ENCODE measurements around the gene HAGHL.
"Not testable (repeated sequence)": the region's sequence is repeated elsewhere in the genome, so short reads cannot be mapped to it uniquely, and the experiment has no call there.

Gene HAGHL

DNA sequence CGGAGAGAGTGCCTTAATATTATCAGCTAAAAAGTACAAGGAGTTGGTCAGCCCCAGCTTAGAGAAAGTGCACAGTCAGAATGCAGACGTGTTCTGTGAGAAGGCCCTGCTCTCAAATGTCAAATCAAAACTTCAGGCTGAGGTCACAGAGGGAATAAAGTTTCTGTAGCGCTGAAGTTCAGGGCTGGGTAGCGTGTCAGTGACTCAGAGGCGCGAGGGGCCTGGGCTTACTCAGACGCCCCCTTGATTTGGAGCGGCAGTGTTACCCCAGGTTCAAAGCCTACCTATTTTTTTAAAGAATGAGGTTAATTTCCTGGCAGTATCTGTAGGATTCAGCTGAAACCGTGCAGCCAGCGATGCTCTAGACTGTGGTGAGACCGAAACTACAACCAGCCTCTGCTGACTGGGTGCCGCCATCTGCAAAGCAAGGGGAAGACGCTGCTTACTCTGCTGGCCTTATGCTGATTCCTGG is 9.1 kb downstream of the HAGHL start:
- DNase-seq: no peak

DNA sequence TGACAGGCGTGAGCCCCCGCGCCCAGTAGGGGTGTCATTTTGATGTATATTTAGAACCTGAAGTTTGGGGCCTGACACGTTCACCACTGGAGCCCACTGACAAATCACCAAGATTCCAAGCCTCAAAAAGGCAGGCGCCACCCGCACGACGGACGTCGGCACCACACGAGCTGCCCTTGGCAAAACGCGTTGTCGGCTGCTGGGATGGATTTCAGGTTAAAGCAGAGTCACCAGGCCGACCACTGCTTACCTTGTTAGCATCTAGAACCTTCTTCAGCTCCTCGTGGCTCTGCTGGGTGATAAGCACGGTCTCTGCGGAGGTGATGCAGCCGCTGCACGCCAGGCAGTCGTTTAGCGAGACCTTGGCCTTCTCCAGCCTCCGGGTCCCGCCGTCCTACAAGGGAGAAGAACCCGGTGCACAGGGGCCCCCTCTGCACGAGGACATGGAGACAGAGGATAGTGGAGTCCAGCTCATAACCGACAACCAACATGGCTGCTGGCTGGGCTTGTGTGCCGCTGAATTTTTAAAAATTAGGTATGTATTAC is 10.1 kb downstream of the HAGHL start:
- DNase-seq: no peak

DNA sequence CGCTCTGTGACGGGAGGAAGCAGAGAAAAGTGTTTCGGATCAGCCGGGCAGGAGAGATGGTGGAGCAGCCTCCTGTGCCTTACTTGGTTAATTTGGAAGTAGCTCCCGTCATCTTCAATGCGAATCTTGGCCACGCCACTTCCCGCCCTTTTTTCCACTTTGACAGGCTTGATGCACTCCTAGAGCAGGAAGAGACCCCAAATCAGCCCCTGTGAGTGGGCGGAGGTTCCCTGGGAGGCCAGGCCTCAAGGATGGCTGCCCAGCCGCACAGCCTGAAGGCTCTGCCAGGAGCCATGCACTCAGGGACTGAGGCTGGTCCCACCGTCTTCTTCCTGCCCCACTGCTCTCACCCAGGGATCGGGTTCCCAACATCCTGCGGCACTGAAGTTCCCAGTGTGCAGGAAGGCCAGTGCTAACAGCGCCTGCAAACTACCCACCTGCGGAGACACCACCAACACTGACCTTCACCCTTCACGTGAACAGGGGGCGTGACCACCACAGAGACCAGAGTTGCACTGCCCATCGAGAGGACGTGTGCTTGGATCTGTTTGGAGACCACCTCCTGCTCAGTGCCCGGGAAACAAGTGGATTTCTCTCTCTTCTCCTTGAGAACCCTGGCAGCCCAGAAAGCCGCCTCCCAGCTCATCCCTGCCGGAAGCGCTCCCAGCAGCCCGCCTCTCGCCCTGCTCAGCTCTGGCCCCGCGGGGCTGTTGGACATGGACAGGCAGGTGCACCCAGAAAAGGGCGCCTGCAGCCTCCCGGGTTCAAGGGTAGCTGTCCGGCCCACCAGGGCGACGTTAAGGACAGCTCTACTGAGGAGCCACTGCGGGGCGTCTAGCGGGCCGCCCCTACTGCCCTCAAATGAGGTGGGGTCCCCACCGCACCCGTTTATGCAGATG is 12.9 kb downstream of the HAGHL start:
- no peak for DNase-seq

DNA sequence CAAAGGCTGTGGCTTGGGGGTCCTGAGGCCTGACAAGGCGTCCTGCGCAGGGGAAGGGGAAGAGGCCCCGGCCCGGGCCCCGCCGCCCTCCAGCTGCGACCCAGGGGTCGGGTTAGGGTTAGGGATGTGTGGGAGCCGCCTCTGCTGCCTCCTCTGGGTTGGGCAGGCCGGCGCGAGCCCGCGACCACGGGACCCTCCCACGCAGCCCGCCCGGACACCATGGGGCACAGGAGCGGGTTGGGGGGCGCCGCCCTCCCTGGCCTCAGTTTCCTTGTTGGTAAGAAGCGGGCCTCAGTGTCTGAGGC is 13.5 kb downstream of the HAGHL start:
- DNase-seq: no peak

DNA sequence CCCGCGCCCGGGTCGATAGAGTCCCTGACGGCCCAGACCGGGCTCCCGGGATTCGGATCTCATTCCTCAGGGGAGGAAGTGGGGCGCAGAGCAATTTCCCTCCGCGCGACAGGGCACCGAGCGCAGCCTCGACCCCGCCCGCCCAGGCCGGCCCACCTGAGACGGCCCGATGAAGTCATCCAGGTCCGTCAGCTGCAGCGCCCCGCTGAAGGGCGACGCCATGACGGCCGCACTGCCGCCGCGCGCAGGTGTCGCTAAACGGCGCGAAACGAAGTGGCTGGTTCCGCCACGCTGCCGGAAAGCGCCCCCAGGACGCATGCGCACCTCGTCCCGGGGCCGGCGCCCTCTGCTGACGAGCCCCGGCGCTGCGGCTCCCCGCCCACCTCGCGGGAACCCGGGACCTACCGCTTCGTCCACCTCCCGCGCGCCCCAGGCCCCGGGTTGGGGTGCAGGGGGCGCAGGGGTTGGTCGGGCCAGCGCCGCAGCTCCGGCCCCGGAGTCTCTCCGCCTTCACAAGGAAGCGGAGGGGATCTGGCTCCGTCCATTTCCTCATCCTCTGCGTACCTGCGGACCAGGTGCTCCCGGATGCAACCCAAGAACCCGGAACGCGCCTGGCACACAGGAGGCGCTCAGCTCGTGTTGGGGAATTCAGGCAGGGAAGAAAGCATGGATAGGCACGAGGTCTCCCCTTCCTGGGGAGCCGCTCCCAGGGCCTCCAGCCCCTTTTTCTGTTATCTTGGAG is 14.0 kb downstream of the HAGHL start, which contains the start of gene CIAO3:
TSS of gene CIAO3 (minus strand) at position 234 of the 742 bp plus-strand sequence. CDS start at position 222, 12 bp downstream.
- DNase-seq: peak; percentile 89 to 92

DNA sequence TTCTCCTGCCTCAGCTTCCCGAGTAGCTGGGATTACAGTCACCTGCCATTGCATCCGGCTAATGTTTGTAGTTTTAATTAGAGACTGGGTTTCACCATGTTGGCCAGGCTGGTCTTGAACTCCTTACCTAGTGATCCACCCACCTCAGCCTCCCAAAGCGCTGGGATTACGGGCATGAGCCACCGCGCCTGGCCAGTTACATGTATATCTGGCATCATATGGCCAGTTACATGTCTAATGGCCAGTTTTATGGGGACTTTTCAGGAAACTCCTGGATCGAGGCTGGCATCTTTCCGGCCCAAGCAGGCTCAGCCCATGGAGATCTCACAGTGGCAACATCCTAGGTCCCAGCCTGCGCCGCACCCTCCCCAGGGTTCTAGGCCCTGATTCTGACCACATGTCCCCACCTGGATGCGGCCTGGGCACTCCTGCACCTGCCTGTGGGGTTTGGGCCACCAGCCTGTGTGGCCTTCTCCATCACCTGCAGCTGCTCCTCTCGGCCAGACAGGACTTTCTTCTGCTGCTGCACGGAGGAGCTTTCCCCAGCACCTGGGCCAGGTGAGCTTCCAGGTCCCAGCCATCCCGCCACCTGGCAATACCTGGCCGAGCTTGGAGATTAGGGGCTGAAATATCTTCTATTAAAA is 15.2 kb downstream of the HAGHL start:
- no peak for DNase-seq

DNA sequence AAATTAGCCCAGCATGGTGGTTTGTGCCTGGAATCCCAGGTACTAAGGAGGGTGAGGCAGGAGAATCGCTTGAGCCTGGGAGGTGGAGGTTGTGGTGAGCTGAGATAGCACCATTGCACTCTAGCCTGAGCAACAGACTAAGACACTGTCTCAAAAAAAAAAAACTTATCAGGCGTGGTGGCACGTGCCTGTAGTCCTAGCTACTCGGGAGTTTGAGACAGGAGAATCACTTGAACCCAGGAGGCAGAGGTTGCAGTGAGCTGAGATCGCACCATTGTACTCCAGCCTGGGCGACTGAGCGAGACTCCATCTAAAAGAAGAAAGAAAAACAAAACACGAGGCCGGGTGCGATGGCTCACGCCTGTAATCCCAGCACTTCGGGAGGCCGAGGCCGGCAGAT is 16.0 kb downstream of the HAGHL start:
- not testable (repeated sequence) for DNase-seq

DNA sequence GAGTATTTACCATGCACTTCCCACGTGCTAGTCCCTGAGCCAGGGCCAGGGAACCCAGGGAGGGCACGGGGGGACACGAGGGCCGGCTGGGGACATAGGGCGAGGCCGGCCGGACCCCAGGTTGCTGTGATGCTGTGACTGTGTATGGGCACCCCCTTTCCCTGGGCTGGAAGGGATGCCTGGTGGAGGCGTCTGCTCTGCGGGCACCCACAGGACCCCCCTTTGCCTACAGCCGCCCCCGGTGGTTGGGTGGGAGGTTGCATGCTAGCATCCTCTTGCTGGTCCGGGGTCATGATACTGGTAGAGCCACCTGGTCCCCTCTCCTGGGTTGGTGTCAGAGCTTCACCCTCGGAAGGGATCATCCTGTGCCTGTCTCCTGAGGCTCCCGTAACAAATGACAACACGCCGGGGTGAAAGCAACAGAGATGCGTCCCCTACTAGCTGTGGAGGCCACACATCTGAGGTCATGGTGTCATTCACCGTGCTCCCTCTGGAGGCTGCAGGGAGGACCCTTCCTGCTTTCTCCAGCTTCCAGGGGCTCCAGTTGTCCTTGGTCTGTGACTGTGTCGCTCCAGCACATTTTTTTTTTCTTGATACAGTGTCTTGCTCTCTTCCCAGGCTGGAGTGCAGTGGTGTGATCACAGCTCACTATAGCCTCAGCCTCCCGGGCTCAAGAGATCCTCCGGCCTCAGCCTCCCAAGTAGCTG is 17.0 kb downstream of the HAGHL start:
- DNase-seq: no peak

DNA sequence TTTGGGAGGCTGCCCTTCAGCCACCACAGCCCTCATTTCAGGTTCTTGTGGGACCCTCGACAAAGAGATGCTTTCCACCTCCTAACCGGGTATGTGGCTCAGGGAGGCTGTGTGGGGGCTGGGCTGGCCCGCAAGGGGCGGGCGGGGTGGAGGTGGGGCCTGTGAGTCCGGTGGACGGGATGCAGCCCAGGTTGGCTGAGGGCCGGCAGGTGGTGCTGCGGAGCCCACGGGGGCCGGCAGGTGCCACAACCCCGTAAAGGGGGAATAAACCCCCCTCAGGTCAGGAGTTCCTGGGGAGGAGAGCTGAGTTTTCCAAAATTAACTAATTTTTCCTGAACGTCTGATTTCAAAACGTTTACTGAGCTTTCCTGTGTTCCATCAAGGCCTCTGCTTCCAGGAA is 18.8 kb downstream of the HAGHL start:
- DNase-seq: no peak

DNA sequence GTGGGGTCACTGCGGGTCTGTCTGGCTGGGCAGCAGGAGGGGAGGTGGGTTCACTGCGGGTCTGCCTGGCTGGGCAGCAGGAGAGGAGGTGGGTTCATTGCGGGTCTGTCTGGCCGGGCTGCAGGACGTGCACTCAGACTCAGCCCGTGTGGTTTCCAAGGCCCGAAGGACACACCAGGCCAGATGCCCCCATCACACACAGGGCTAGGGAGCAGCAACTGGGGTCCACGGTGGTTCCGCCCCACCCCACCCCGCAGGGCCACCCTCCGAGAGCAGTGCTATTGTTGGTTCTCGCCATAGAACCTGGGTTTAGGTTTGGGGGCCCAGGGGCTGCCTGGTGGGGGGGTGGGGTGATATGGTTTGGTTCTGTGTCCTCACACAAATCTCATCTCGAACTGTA is 19.7 kb downstream of the HAGHL start:
- DNase-seq: no peak

DNA sequence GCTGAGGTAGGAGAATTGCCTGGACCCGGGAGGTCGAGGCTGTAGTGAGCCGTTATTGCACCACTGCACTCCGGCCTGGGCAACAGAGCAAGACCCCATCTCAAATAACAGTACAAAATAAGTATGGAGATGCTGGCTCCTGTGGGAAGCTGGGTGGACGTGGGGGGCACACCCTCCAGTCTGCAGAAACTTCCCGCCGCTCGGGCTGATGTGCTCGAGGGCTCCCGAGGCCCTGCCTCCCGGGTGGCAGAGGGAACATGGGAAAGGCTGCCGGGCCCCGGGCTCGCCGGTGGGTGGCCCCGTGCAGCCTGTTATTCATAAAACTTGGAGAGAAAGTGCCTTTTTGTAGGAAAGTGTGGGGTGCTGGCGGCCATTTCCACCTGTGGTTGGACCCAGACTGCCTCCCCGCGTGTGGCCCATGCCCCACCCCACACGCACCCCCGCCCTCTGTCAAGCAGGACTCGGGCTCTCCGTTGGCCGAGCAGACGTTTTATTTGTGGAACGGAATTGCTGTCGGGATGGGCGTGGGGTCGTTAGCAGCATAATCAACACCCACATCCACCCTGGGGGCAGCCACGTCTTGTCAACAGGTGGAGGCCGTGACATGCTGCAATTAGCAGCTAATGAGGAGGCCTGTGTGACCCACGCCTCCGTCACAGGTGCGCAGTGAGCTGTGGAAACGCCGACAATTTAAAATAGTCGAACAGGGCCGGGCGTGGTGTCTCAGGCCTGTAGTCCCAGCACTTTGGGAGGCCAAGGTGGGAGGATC is 21.3 kb downstream of the HAGHL start:
- no peak for DNase-seq

DNA sequence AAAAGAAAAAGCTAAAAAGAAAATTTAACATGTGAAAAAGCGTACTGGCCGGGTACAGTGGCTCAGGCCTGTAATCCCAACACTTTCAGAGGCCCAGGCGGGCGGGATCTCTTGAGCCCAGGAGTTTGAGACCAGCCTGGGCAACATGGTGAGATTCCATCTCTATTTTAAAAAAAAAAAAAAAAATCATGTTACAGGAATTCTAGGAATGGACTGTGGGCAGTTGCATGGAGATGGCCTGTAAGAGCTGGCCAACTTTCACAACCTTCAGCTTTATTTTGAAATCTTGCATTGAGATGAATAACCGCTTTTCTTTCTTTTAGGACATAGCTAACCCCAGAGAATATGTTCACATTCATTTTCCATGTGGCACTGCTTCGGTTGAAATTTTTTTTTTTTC is 22.1 kb downstream of the HAGHL start:
- no peak for DNase-seq

DNA sequence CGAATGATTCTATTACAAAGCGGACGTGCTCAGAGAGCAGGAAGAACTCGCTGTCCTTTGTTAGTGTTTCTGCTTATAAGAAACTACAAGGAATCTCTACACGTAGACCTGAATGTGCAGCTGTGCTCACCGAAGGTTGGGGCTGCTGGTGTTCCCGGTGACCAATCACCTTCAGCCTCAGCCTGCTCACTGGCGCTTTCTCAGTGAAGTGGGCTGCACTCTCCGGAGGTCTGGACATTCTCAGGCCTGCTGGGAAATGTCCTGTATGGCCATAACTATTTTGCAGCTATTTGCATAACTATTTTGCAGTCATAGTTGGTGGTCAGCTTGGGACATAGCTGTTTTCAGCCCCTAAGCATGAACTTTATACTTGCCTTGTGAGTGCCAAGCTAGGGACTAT is 23.6 kb downstream of the HAGHL start:
- DNase-seq: no peak

DNA sequence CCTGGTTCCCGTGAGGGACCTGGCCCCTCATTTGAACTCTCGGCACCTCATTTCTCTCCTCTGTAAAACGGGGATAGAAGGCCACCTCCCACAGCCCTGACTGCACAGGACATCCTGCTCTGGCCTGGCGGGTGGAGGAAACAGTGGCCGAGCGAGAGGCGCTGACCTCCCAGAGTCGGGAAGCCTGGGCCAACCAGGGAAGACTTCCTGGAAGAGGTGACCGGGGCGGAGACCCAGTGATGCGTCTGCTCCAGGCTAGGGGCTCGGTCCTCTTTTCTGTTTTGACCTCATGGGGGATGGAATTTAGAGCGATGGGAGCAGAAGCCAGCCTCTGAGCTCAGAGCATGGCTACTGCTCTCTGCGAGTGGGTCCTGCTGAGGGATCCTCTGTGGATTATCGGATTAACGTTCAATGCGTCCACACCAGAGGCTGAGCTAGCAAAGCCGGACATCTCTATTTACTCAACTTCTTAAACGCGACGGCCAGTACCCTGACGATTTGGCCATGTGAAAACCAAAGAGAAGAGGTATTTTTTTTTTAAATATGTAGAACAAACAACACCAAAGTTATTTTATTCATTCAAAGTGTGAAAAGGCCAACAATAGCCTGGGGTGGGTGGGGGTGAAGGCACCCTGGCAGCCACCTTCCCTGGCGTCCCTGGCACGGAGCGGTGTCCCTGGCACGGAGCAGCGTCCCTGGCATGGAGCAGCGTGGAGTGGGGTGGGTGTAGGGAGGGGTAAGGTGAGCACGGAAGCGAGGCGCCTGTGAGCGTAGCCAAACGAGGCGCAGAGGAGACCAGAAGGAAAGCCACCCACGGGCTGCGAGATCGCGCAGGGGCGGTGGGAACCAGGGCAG is 24.5 kb downstream of the HAGHL start:
- DNase-seq: no peak

DNA sequence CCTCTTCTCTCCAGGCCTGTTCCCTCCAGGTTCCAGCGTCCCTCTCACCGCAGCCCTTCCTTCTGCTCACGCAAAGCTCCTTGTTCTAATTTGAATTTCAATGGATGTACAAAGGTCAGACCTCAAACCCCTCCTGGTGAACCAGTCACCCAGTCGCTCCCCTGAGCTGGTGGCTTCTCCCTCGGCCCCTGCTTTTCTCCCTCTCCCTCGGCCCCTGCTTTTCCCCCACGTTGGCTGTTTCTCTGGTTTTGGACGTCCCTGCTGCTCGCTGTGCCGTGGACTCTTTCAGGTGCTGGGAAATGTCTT is 25.1 kb downstream of the HAGHL start:
- no peak for DNase-seq

DNA sequence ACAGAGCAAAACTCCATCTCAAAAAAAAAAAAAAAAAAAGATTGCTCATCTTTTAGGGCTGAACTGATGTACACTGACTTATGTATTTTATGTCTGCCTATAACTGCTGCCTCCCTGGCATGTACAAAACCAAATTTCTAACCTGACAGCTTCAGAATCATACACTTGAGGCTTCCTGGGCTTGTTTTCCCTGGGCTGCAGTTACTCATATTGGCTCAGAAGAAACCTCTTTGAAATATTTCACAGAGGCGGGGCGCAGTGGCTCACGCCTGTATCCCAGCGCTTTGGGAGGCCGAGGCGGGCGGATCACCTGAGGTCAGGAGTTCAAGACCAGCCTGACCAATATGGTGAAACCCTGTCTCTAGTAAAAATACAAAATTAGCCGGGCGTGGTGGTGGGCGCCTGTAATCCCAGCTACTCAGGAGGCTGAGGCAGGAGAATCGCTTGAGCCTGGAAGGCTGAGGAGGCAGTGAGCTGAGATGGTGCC is 27.3 kb downstream of the HAGHL start:
- DNase-seq: not testable (repeated sequence)

DNA sequence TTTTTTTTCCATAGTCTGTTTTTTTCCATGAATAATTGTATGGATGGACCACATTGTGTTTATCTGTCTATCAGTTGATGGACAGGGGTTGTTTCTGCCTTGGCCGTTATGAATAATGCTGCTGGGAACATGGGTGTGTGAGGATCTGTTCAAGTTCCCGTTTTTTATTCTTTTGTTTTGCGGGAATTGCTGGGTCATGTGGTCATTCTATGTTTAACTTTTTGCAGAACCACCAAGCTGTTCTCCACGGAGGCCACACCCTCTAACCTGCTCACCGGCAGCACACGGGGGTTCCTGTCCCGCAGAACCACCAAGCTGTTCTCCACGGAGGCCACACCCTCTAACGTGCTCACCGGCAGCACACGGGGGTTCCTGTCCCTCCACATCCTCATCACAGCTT is 27.8 kb downstream of the HAGHL start:
- no peak for DNase-seq

DNA sequence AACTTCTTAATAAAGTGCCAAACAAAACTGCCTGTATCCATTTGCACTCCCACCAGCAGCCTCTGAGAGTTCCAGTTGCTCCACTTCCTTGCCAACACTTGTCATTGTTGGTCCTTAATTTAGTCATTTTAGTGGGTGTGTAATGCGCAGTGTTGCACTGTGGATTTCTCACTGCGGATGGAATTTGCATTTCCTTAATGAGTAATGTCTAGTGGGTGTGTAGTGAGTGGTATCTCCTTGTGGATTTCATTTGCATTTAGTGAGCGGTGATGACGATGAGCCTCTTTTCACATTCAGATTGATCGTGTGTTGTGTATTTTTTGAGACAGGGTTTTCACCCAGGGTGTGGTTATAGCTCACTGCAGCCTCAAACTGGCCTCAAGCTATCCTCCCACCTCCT is 29.5 kb downstream of the HAGHL start:
- no peak for DNase-seq

DNA sequence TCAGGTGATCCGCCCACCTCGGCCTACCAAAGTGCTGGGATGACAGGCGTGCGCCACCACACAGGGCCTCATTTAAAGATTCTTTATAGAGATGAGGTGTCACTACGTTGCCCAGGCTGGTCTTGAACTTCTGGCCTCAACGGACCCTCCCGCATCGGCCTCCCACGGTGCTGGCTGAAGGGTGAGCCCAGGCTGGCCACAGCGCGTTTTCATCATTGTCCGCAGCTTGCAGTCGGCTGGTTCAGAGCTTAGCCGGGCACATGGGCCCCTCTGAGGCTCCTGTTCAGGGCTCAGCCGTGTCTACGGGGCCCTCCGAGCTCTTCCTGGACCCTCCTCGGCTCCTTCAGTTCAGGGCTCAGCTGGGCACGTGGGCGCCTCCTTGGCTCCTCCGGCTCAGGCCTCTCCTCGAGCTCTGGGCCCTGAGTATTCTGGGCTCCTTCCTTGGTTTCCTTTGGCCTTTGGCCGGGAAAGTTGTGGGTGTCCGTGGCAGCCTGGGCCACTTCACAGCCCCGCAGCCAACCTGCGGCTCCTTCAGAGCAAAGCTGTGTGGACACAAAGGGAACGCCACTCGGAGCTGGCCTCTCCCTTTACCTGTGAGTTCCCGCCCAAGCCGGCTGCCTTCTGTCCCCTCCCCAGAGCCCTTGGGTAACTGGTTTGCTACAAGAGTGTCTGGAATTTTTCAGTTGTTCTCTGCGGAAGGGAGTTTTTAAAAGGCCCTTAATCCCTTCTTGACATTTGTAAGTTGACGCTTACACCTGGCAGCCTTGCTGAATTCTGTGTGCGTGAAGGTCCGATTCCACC is 32.4 kb downstream of the HAGHL start:
- no peak for DNase-seq

DNA sequence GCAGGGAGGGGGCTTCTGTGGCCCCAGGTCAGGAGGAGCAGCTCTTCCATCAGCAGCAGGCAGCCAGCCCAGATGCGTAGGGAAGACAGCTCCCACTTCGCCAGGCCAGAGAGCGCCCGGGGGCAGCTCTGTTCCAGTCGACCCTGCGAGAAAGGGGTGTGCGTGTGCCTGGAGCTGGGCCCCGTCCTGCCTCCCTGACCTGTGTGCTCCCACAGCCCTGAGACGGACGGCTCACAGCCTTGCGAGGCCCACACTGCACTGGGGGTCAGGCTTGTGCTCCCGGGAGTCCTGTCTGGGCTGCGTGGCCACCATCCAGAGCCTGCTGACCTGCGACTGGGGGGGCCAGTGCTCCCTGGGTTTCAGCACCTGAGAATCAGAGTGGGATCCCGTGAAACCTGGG is 33.2 kb downstream of the HAGHL start:
- DNase-seq: no peak
